Endothelial cell of umbilical vein (primary cell): ENCODE results near the gene NF2. TPM values are rescaled to one million over a fixed set of nuclear protein-coding genes. Genes with fewer than 3 reads are reported as not detected.

Source experiments
- BruUV-seq: library from RNA; stranded (reverse); fragments of 400-500 nt; replicated peaks from 2 replicates; lab custom pipeline; 2021; lab: Mats Ljungman, UMichigan
- CTCF ChIA-PET: fragments of 300-600, 350-600 bp; sonication (Branson Sonifier 250); formaldehyde crosslinking; loops from one replicate; lab custom pipeline; 2021; ENCODE audit warnings: antibody characterized with exemption, inconsistent platforms; lab: Charles Lee
- POLR2A ChIA-PET: fragments of 300-600, 350-600 bp; sonication (Branson Sonifier 250); formaldehyde crosslinking; loops from one replicate; lab custom pipeline; 2021; ENCODE audit warnings: antibody characterized with exemption, inconsistent platforms; lab: Charles Lee
- DNase-seq: peaks from one replicate; pipeline ENCODE4 v3.0.0-alpha.2; 2011; ENCODE audit warnings: low read depth, low spot score
- FAIRE-seq: peaks from 2 replicates; lab custom pipeline; 2011; peaks lifted over from hg19 to GRCh38; lab: Jason Lieb, UNC
- H2AFZ ChIP-seq: 2 replicates; pipeline ENCODE4 v1.6.0; 2012; ENCODE audit warnings: low read depth, low read length, control low read depth, inconsistent platforms
- H3K27ac ChIP-seq: 2 replicates; pipeline ENCODE4 v1.5.1; 2011; ENCODE audit warnings: low read depth, mild to moderate bottlenecking, control low read depth, low read length, moderate library complexity; ENCODE audit not compliant: insufficient read depth
- H3K27me3 ChIP-seq, 2 experiments: 2 replicates each; pipeline versions ENCODE4 v1.6.0 to v1.6.1; 2011; ENCODE audit warnings: low read length in 2 of 2, mixed read lengths in 1 of 2; ENCODE audit not compliant: control insufficient read depth in 2 of 2, insufficient read depth in 2 of 2
- H3K36me3 ChIP-seq, 2 experiments: 2 replicates in 1 of 2; 3 replicates in 1 of 2; pipeline ENCODE4 v1.5.1; 2011; ENCODE audit warnings: low read length in 2 of 2, mild to moderate bottlenecking in 1 of 2, moderate library complexity in 1 of 2; ENCODE audit not compliant: control insufficient read depth in 2 of 2, insufficient read depth in 2 of 2; ENCODE audit errors: extremely low read depth in 1 of 2
- H3K4me1 ChIP-seq: 3 replicates; pipeline ENCODE4 v1.5.1; 2011; ENCODE audit warnings: mild to moderate bottlenecking, low read length; ENCODE audit not compliant: control insufficient read depth, insufficient read depth; ENCODE audit errors: extremely low read depth
- H3K4me2 ChIP-seq: 2 replicates; pipeline ENCODE4 v1.6.1; 2011; ENCODE audit warnings: low read length, control low read depth, mixed read lengths; ENCODE audit not compliant: insufficient read depth
- H3K4me3 ChIP-seq, 3 experiments: fragments of 200-600 bp in 1 of 3; sonication (generic), shearing (Covaris generic) in 1 of 3; replicated peaks in 1 of 3; 2 replicates each; pipeline ENCODE4 v1.5.1; 2011 to 2016; ENCODE audit warnings: control low read depth in 3 of 3, low read length in 3 of 3, mild to moderate bottlenecking in 2 of 3, inconsistent platforms in 1 of 3, low read depth in 1 of 3, moderate library complexity in 1 of 3; ENCODE audit not compliant: insufficient read depth in 1 of 3
- H3K79me2 ChIP-seq: 2 replicates; pipeline ENCODE4 v1.6.0; 2012; ENCODE audit warnings: low read length, inconsistent platforms; ENCODE audit not compliant: control insufficient read depth, insufficient read depth
- H3K9ac ChIP-seq: replicated peaks from 2 replicates; pipeline ENCODE3; 2011; ENCODE audit warnings: low read length, control low read depth; ENCODE audit not compliant: insufficient read depth; ENCODE audit errors: extremely low read depth
- H3K9me1 ChIP-seq: replicated peaks from 3 replicates; pipeline ENCODE4 v1.6.0; 2011; ENCODE audit warnings: mild to moderate bottlenecking, low read length; ENCODE audit not compliant: control insufficient read depth, insufficient read depth; ENCODE audit errors: extremely low read depth
- H3K9me3 ChIP-seq: replicated peaks from 2 replicates; pipeline ENCODE4 v1.5.1; 2012; ENCODE audit warnings: low read length, inconsistent platforms; ENCODE audit not compliant: control insufficient read depth, insufficient read depth
- H4K20me1 ChIP-seq: replicated peaks from 2 replicates; pipeline ENCODE3; 2011; ENCODE audit warnings: mild to moderate bottlenecking, low read length; ENCODE audit not compliant: control insufficient read depth, insufficient read depth; ENCODE audit errors: extremely low read depth
- CTCF ChIP-seq, 2 donors: IDR thresholded peaks; 1 replicate in 1 of 2; 2 replicates in 1 of 2; pipeline ENCODE4 v1.5.1; 2011; ENCODE audit warnings: low read length in 2 of 2, mild to moderate bottlenecking in 2 of 2, moderate library complexity in 2 of 2, control low read depth in 1 of 2, inconsistent platforms in 1 of 2, low read depth in 1 of 2; ENCODE audit not compliant: insufficient read depth in 1 of 2; ENCODE audit errors: extremely low read depth in 1 of 2
- EZH2 ChIP-seq: IDR thresholded peaks from 2 replicates; pipeline ENCODE4 v1.6.1; 2012; ENCODE audit warnings: borderline replicate concordance, low read depth, mild to moderate bottlenecking, moderate library complexity, low read length, inconsistent platforms; ENCODE audit not compliant: severe bottlenecking
- FOS ChIP-seq: IDR thresholded peaks from 2 replicates; pipeline ENCODE4 v1.6.1; 2011; ENCODE audit warnings: mild to moderate bottlenecking, low read length, moderate library complexity, borderline replicate concordance; ENCODE audit not compliant: insufficient read depth
- GATA2 ChIP-seq: IDR thresholded peaks from 2 replicates; pipeline ENCODE4 v1.7.0; 2011; ENCODE audit warnings: low read depth, mild to moderate bottlenecking, moderate library complexity, mixed read lengths, low read length; ENCODE audit not compliant: insufficient read length, insufficient read depth
- JUN ChIP-seq: IDR thresholded peaks from 2 replicates; pipeline ENCODE4 v1.6.1; 2011; ENCODE audit warnings: borderline replicate concordance, low read depth; ENCODE audit not compliant: insufficient read length, insufficient read depth
- MAX ChIP-seq: IDR thresholded peaks from 2 replicates; pipeline ENCODE4 v1.6.1; 2011; ENCODE audit not compliant: insufficient read depth, insufficient read length
- MYC ChIP-seq: IDR thresholded peaks from one replicate; pipeline ENCODE4 v1.6.1; 2011; ENCODE audit warnings: mild to moderate bottlenecking, low read depth, low read length
- POLR2A ChIP-seq: IDR thresholded peaks from 2 replicates; pipeline ENCODE4 v1.6.1; 2012; ENCODE audit warnings: low read depth, mild to moderate bottlenecking, control low read depth, low read length
- POLR2AphosphoS5 ChIP-seq: IDR thresholded peaks from 2 replicates; pipeline ENCODE4 v1.6.1; 2012; ENCODE audit warnings: low read depth, mild to moderate bottlenecking, control low read depth, low read length, moderate library complexity; ENCODE audit not compliant: insufficient read depth
- dilution Hi-C: fragments of 300-500 bp; cut with MboI; formaldehyde crosslinking; loops from one replicate; pipeline ENCODE4 v1.15.0; 2019; ENCODE audit warnings: low sequenced_read_pairs; ENCODE audit not compliant: extremely low pct_ligation_motif_present
- intact Hi-C: fragments of 100-400 bp; cut with micrococcal nuclease; formaldehyde crosslinking; loops from one replicate; pipeline ENCODE4 v1.10.0; 2022
- polyA plus RNA-seq, 4 experiments: library from polyadenylated mRNA; depleted of rRNA in 3 of 4; stranded (reverse) in 3 of 4; unstranded in 1 of 4; fragments of >200 nt; gene quantifications; 2 replicates each; pipeline versions ENCODE4 v1.2.1 to v1.2.3, GENCODE V29; 2011 to 2012; ENCODE audit warnings: missing spikeins in 1 of 4
- total RNA-seq: library from RNA; stranded (reverse); gene quantifications from 2 replicates; pipeline ENCODE4 v1.2.3, GENCODE V29; 2021

Gene NF2
- total and polyA plus RNA-seq, 2 donors (not counting 3 experiments of a cell fraction or from before 2014, with no cell fraction given) = 27.8 to 115 TPM

GRCh38 chr22:29740216-29740615 is 136.8 kb downstream of the NF2 start:
- Histone ChIP-seq H3K79me2 (no peaks in the 10 kb centered on the region), H3K9me1 (no peaks in the 10 kb centered on the region), H3K9ac (no peak overlapping the region), H2AFZ (no peak overlapping the region), H3K4me3 (no peak overlapping the region), H3K27ac (no peak overlapping the region), H3K36me3 (peaks cover 0 to 4% of the 10 kb centered on the region in 2 experiments), H4K20me1 (no peaks in the 10 kb centered on the region), H3K9me3 (no peaks in the 10 kb centered on the region), H3K27me3 (no peaks in the 10 kb centered on the region), H3K4me2 (no peak overlapping the region), H3K4me1 (no peaks in the 10 kb centered on the region)
- intact Hi-C loops (no loop called here), dilution Hi-C loops (no loop called here)
- DNase-seq (no peak), FAIRE-seq (no peak)
- ChIA-PET POLR2A (no interaction called here), CTCF (interaction anchor here (1.6 kb wide), 1 partner anchor 265 kb away, joined by 7 read pairs; no protein-coding TSS in a partner anchor)
- no TSS peak for BruUV-seq
- TF ChIP-seq MAX (no peak), JUN (no peak), POLR2A (no peak), EZH2 (no peak), POLR2AphosphoS5 (no peak), FOS (no peak), GATA2 (no peak), MYC (no peak), CTCF (IDR thresholded peaks at IDR 0.05; ENCODE audit: extremely low read depth in 1 of 2, insufficient read depth in 1 of 2, low read depth in 1 of 2, low read length in 2 of 2) (no peak)
